GM18873 (cell line): Measurements from ENCODE around the gene EFNA4.
"Not testable (repeated sequence)": the region's sequence is repeated elsewhere in the genome, so short reads cannot be mapped to it uniquely, and the experiment has no call there.

Experiments used
- ATAC-seq: cut with Tn5 transposase; IDR thresholded peaks from one replicate; pipeline ENCODE4 v1.9.1; 2021; ENCODE audit warnings: mild to moderate bottlenecking, moderate library complexity, moderate number of reproducible peaks; ENCODE audit not compliant: unreplicated experiment, low FRiP score

EFNA4 gene

DNA sequence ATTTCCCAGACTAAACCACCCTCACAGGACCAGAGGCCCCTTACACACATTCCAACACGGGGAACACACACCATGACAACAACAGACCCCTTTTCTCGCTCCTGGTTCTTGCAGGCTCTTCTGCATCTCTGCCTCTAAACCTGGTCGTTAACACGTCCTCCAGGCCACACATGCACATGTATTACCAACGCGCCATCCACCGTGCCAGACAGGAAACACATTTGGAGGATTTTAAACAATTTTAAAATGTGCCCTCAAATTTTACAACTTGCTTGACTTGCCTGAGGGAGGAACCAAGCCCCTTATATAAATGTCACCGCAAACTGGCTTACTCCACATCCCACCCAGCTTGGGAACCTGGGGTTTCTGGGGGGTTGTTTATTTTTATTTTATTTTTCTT, 47.3 kb downstream of the EFNA4 start:
- ATAC-seq, result no peak

DNA sequence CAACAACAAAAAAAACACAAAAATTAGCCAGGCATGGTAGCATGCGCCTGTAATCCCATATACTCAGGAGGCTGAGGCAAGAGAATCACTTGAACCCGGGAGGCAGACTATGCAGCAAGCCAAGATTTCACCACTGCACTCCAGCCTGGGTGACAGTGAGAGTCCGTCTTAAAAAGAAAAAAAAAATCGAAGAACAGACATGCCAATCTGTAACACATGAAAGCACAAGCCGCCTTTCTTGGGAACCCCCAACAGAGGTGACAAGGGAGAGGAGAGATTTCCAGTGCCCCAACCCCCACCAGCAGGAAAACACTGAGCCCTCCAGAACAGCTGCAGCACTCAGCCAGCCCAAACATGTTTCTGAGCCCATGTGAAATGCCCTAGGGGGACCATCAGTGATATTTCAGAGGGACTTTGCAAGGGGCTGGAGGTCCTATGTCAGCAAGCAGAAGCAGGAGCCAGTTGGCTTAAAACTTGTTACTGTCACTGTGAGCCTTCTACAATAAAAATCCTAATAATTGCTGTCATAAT, 50.0 kb downstream of the EFNA4 start:
- ATAC-seq, result no peak

DNA sequence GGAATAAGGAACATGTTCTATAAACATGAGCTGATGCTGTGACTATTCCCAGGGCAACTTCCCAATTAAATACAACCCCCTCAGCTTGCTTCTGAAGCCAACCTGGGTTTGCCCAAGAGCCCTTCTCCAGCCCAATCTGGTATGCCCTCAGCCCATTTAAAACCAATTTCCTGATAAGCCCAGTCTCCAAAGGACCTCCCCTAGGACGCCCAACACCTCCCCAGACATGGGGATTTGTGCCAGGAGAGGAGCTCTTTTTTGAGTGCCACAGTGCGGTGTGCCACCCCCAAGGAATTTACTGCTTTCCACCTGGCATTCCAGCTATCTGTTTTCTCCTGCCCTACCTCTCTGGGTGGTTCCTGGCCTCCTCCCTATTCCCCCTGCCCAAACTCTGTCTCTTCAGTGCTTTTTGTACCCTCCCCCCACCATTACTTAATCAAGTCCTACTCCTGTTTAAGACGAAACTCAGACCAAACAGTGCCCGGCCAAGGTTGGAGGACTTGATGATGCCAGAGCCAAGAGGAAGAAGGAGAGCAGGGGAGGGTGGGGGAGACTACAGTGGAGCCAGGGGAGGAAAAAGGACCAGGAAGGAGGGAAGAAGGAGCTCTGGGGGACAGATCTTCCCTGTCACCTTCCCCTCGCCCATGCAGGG, 52.7 kb downstream of the EFNA4 start:
- no peak for ATAC-seq

DNA sequence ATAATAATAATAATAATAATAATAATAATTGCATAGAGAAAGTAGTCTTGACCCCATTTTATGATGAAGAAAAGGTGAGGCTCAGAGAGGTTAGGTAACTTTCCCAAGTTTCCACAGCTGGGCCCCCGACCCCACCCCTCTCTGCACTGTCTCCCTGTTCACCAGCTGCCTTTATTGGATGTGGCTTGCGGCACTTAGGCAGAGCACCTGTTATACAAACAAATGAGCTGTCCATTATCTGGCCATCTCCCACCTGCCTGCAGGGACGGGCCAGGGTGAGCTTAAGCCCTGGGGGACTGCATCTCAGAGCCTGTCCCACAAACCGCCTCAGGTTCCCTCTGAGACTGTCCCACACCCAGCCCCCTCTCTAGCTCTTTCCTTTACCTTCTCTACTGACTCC, 54.1 kb downstream of the EFNA4 start:
- ATAC-seq, result no peak

DNA sequence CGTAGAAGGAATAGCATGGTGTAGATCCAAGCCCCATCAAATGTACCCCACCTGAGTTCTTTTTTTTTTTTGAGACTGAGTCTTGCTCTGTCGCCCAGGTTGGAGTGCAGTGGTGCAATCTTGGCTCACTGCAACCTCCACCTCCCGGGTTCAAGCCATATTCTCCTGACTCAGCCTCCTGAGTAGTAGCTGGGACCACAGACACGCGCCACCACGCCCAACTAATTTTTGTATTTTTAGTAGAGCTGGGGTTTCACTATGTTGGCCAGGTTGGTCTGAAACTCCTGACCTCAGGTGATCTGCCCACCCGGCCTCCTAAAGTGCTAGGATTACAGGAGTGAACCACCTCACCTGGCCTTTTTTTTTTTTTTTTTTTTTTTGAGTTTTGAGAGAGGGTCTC, 54.5 kb downstream of the EFNA4 start:
- ATAC-seq, result not testable (repeated sequence)
